COLO668 (cell line): Measurements from ENCODE around the gene IL9.

Source experiments
- DNase-seq: peaks from one replicate; lab custom pipeline; 2025; ENCODE audit not compliant: unreplicated experiment; lab: John Stamatoyannopoulos, UW

Gene IL9

GRCh38 chr5:135891791-135892190 lies 3.9 kb downstream of the IL9 start:
- DNase-seq = no peak

- DNase-seq = no peak
Measured at GRCh38 chr5:135891268-135891667, 4.4 kb downstream of the IL9 start.

- DNase-seq = no peak
Measured at GRCh38 chr5:135890867-135891266, 4.8 kb downstream of the IL9 start.

GRCh38 chr5:135890296-135890695 lies 5.3 kb downstream of the IL9 start:
- DNase-seq = no peak

- DNase-seq = no peak
Measured at GRCh38 chr5:135887881-135888614, 7.6 kb downstream of the IL9 start.

GRCh38 chr5:135887447-135887864 lies 8.2 kb downstream of the IL9 start:
- peak; percentile 54 for DNase-seq

GRCh38 chr5:135886136-135886535 lies 9.5 kb downstream of the IL9 start:
- DNase-seq = no peak

GRCh38 chr5:135885031-135885430 lies 10.6 kb downstream of the IL9 start:
- DNase-seq = no peak

GRCh38 chr5:135883441-135883840 lies 12.2 kb downstream of the IL9 start:
- peak; percentile 4 for DNase-seq

- DNase-seq = no peak
Measured at GRCh38 chr5:135883026-135883425, 12.6 kb downstream of the IL9 start.

- DNase-seq = no peak
Measured at GRCh38 chr5:135881819-135882218, 13.8 kb downstream of the IL9 start.

GRCh38 chr5:135881244-135881643 lies 14.4 kb downstream of the IL9 start:
- DNase-seq = no peak

GRCh38 chr5:135880801-135881200 lies 14.8 kb downstream of the IL9 start:
- DNase-seq = peak; percentile 2

GRCh38 chr5:135880278-135880677 lies 15.4 kb downstream of the IL9 start:
- DNase-seq = peak; percentile 6

- no peak for DNase-seq
Measured at GRCh38 chr5:135879591-135879990, 16.1 kb downstream of the IL9 start.

GRCh38 chr5:135878156-135878620 lies 17.5 kb downstream of the IL9 start:
- no peak for DNase-seq

GRCh38 chr5:135877570-135878155 lies 18.0 kb downstream of the IL9 start:
- DNase-seq = no peak

GRCh38 chr5:135876146-135876545 lies 19.5 kb downstream of the IL9 start:
- no peak for DNase-seq

- no peak for DNase-seq
Measured at GRCh38 chr5:135875567-135875966, 20.1 kb downstream of the IL9 start.

GRCh38 chr5:135874461-135874860 lies 21.2 kb downstream of the IL9 start:
- no peak for DNase-seq

- no peak for DNase-seq
Measured at GRCh38 chr5:135873831-135874230, 21.8 kb downstream of the IL9 start.

- DNase-seq = no peak
Measured at GRCh38 chr5:135871268-135871915, 24.2 kb downstream of the IL9 start.
